ENCODE results near the gene PNPLA5.
"Not testable (repeated sequence)": the region's sequence is repeated elsewhere in the genome, so short reads cannot be mapped to it uniquely, and the experiment has no call there.

Gene PNPLA5

GRCh38 chr22:43891360-43892182, at the start of gene PNPLA5:
TSS of gene PNPLA5 (minus strand) at chr22:43892013. CDS start at chr22:43891880, 133 bp downstream.
- DNase-seq (ENCODE audit: low spot score): peak; percentile 83

GRCh38 chr22:43941449-43941848, 49.6 kb upstream of the PNPLA5 start:
- no peak for DNase-seq (ENCODE audit: low spot score)

GRCh38 chr22:43931771-43932170, 40.0 kb upstream of the PNPLA5 start:
- DNase-seq (ENCODE audit: low spot score): no peak

GRCh38 chr22:43928908-43929307, 37.1 kb upstream of the PNPLA5 start:
- no peak for DNase-seq (ENCODE audit: low spot score)

- no peak for DNase-seq (ENCODE audit: low spot score)
Observed at GRCh38 chr22:43928468-43928867, 36.7 kb upstream of the PNPLA5 start.

- no peak for DNase-seq (ENCODE audit: low spot score)
Observed at GRCh38 chr22:43926349-43926710, 34.5 kb upstream of the PNPLA5 start.

GRCh38 chr22:43925433-43926348, 33.9 kb upstream of the PNPLA5 start:
- peak; percentile 74 for DNase-seq (ENCODE audit: low spot score)

GRCh38 chr22:43924877-43925276, 33.1 kb upstream of the PNPLA5 start:
- DNase-seq (ENCODE audit: low spot score): no peak

- peak; percentile 98 for DNase-seq (ENCODE audit: low spot score)
Observed at GRCh38 chr22:43923631-43924464, 32.0 kb upstream of the PNPLA5 start, which contains the start of gene PNPLA3. TSS of gene PNPLA3 (plus strand) at chr22:43923805. CDS start at chr22:43923912, 107 bp downstream.

- no peak for DNase-seq (ENCODE audit: low spot score)
Observed at GRCh38 chr22:43923191-43923590, 31.4 kb upstream of the PNPLA5 start.

GRCh38 chr22:43922123-43922522, 30.3 kb upstream of the PNPLA5 start:
- DNase-seq (ENCODE audit: low spot score): no peak

- DNase-seq (ENCODE audit: low spot score): no peak
Observed at GRCh38 chr22:43921370-43921769, 29.6 kb upstream of the PNPLA5 start.

- DNase-seq (ENCODE audit: low spot score): no peak
Observed at GRCh38 chr22:43919106-43919973, 27.5 kb upstream of the PNPLA5 start.

- DNase-seq (ENCODE audit: low spot score): no peak
Observed at GRCh38 chr22:43917521-43917920, 25.7 kb upstream of the PNPLA5 start.

GRCh38 chr22:43911351-43911750, 19.5 kb upstream of the PNPLA5 start:
- no peak for DNase-seq (ENCODE audit: low spot score)

GRCh38 chr22:43910178-43910695, 18.4 kb upstream of the PNPLA5 start:
- DNase-seq (ENCODE audit: low spot score): no peak

GRCh38 chr22:43909708-43910107, 17.9 kb upstream of the PNPLA5 start:
- no peak for DNase-seq (ENCODE audit: low spot score)

GRCh38 chr22:43905681-43906080, 13.9 kb upstream of the PNPLA5 start:
- no peak for DNase-seq (ENCODE audit: low spot score)

GRCh38 chr22:43904412-43904811, 12.6 kb upstream of the PNPLA5 start:
- not testable (repeated sequence) for DNase-seq (ENCODE audit: low spot score)

- not testable (repeated sequence) for DNase-seq (ENCODE audit: low spot score)
Observed at GRCh38 chr22:43903033-43903432, 11.2 kb upstream of the PNPLA5 start.
